D341Med (cell line): ENCODE data around the gene CACUL1.

Source experiments
- DNase-seq: peaks from one replicate; pipeline ENCODE4 v3.0.0; 2012; ENCODE audit warnings: low spot score

CACUL1 gene

DNA sequence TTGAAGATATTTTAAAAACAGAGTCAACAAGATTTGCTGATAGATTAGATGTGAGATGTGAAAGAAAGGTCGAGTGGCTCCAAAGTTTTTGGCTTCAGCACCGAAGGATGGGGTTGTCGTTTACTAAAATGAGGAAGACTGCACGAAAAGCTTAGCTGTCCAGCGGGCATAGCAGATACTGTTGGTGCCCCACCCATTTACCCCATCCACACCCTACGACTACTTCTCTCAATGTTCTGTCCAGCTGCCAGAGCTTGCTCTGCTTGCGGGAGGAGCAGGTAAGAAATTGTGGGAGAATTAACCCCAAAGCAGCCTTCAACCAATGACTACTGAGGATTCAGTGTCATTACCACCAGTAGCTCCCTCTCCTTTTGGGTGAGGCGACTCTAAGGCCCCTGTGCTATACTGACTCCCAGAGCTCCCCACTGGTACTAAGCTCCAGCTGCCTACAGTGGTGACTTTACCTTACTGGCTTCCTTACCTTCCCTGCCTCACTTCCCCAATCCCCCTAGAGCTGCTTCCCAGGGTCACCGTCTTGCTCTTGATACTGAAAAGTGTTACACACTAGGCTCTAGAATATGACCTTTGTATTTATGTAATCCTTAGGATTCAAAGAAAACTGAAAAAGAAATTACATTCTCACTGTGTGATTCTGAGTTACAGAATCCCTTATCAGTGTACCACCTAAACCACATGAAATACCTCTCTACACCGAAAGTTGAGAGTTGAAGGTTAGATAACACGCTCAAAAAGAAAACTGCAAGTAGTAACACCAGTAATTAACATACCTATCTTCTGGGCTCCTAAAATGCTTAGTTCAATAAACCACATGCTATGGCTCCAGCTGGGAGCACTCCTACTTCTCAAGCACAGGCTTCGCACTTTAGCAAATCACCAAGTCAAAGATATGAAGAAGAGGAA, 22.3 kb downstream of the CACUL1 start:
- DNase-seq, result no peak

GRCh38 chr10:118730756-118731456, 23.9 kb downstream of the CACUL1 start:
- no peak for DNase-seq

- no peak for DNase-seq
Observed at GRCh38 chr10:118729641-118730258, 25.0 kb downstream of the CACUL1 start.

GRCh38 chr10:118729200-118729599, 25.6 kb downstream of the CACUL1 start:
- no peak for DNase-seq

GRCh38 chr10:118725886-118726500, 28.8 kb downstream of the CACUL1 start:
- no peak for DNase-seq

- DNase-seq, result no peak
Observed at GRCh38 chr10:118723466-118723865, 31.3 kb downstream of the CACUL1 start.

GRCh38 chr10:118721539-118721876, 33.3 kb downstream of the CACUL1 start:
- no peak for DNase-seq

- no peak for DNase-seq
Observed at GRCh38 chr10:118720685-118721538, 33.9 kb downstream of the CACUL1 start.

GRCh38 chr10:118714366-118714765, 40.4 kb downstream of the CACUL1 start:
- DNase-seq, result no peak

DNA sequence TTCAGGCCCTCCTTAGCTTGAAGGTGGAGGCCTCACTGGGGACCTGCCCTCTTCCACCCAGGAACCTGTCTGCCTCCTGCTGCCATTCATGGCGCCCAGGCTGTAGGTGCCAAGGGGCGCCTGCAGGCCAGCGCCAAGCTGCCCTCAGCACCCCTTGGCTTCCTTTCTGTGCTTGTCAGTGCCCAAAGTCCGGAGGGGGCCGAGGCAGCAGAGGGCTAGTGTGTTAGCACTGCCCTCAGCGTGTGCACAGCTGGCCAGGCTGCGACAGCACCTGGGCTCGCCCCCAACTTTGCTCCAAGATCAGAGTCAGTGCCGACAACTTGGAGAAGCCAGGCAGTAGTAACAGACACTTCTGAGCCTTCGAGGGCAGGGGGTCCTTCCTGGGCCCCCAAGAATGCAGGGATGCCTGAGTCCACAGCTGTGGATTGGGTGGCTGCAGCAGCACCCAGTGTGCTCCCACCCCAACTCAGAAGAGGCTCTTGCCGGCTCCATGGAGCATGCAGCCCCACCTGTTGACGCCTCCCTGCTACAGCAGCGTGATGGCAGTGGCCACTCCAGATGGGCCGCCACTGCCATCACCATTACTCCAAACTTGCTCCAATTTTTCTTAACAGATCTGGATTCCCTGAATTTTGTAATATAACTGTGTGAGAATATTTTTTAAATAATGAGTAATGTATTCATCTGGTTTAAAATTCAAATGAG, 41.7 kb downstream of the CACUL1 start:
- no peak for DNase-seq

- DNase-seq, result no peak
Observed at GRCh38 chr10:118712080-118712479, 42.7 kb downstream of the CACUL1 start.

DNA sequence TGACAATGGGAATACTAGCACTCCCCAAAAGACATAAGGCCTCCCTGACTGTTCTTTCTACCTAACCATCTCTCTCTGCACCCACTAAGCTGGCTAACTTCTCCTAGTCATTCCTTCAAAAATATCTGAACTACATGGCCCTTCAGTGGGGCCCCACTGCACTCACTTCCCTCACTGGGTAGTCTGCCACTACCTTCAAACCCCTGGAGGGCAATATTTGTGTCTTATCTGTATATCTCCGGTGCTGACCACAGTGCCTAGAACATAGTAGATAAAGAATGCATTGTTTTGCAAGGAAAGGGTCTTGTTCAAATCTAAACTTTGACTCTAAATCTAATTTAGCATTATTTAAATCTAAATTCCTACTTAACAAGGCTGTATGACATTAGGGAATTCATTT, 44.3 kb downstream of the CACUL1 start:
- no peak for DNase-seq

GRCh38 chr10:118708571-118708970, 46.2 kb downstream of the CACUL1 start:
- DNase-seq, result no peak

DNA sequence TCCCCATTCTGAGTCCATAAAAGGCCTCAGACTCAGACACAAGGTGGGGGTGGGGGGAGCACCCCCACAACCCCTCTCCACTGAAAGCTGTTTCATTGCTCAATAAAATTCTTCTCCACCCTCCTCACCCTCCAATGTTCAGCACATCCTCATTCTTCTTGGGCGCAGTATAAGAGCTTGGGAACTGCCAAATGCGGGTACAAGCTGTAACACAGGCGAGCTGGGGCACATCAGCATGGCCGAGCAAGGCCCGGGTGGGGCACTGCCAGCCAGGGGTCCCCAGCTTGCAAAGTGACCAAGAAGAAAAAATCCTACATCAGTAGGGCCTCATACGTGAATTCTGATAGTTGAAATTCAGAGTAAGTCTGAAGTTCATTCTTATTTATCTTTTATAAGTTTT, 50.1 kb downstream of the CACUL1 start:
- DNase-seq, result no peak

GRCh38 chr10:118701529-118702323, 53.0 kb downstream of the CACUL1 start:
- DNase-seq, result no peak

- no peak for DNase-seq
Observed at GRCh38 chr10:118698421-118698820, 56.3 kb downstream of the CACUL1 start.

- no peak for DNase-seq
Observed at GRCh38 chr10:118694848-118695247, 59.9 kb downstream of the CACUL1 start.

- no peak for DNase-seq
Observed at GRCh38 chr10:118692872-118693271, 61.9 kb downstream of the CACUL1 start.

- no peak for DNase-seq
Observed at GRCh38 chr10:118689070-118689858, 65.5 kb downstream of the CACUL1 start.
